H9 (cell line): Measurements from ENCODE around the gene UBP1. TPM values are rescaled to one million over a fixed set of nuclear protein-coding genes. Genes with fewer than 3 reads are reported as not detected.
A peak's percentile ranks its signal among the peaks of the same experiment; 100 is the strongest.

Experiments
- DNase-seq: peaks from one replicate; pipeline ENCODE4 v3.0.0-alpha.2; 2017
- H2AFZ ChIP-seq: one replicate; pipeline ENCODE4 v1.6.1; 2013; ENCODE audit warnings: mild to moderate bottlenecking, low read length, control low read depth, moderate library complexity
- H2AK5ac ChIP-seq: 2 replicates; pipeline ENCODE4 v1.6.1; 2013; ENCODE audit warnings: low read length, control low read depth, mixed read lengths; ENCODE audit not compliant: insufficient read length
- H2BK120ac ChIP-seq: one replicate; pipeline ENCODE4 v1.6.1; 2013; ENCODE audit warnings: low read depth, mild to moderate bottlenecking, low read length, control low read depth, inconsistent platforms; ENCODE audit not compliant: poor library complexity, severe bottlenecking
- H2BK12ac ChIP-seq: 2 replicates; pipeline ENCODE4 v1.6.1; 2013; ENCODE audit warnings: low read length, control low read depth, mixed read lengths, low read depth; ENCODE audit not compliant: insufficient read length
- H2BK15ac ChIP-seq: 2 replicates; pipeline ENCODE4 v1.6.1; 2013; ENCODE audit warnings: low read depth, low read length, control low read depth
- H2BK20ac ChIP-seq: one replicate; pipeline ENCODE4 v1.6.1; 2013; ENCODE audit warnings: low read depth, mild to moderate bottlenecking, low read length, control low read depth, inconsistent platforms; ENCODE audit not compliant: poor library complexity, severe bottlenecking
- H2BK5ac ChIP-seq: 2 replicates; pipeline ENCODE4 v1.6.1; 2013; ENCODE audit warnings: low read length, control low read depth, mixed read lengths; ENCODE audit not compliant: insufficient read length
- H3K14ac ChIP-seq: 2 replicates; pipeline ENCODE4 v1.6.1; 2013; ENCODE audit warnings: low read length, control low read depth; ENCODE audit not compliant: insufficient read depth
- H3K18ac ChIP-seq: 2 replicates; pipeline ENCODE4 v1.6.1; 2013; ENCODE audit warnings: low read depth, mild to moderate bottlenecking, mixed read lengths, low read length, control low read depth; ENCODE audit not compliant: insufficient read length
- H3K23ac ChIP-seq: 2 replicates; pipeline ENCODE4 v1.6.1; 2013; ENCODE audit warnings: low read length, control low read depth, mixed read lengths, low read depth; ENCODE audit not compliant: insufficient read length
- H3K23me2 ChIP-seq: 2 replicates; pipeline ENCODE4 v1.6.1; 2013; ENCODE audit warnings: low read depth, mild to moderate bottlenecking, mixed read lengths, low read length, control low read depth; ENCODE audit not compliant: insufficient read length, poor library complexity, severe bottlenecking
- H3K27ac ChIP-seq: 2 replicates; pipeline ENCODE4 v1.5.1; 2013; ENCODE audit warnings: low read length, control low read depth, mixed read lengths, low read depth; ENCODE audit not compliant: insufficient read length
- H3K27me3 ChIP-seq: 2 replicates; pipeline ENCODE4 v1.6.1; 2013; ENCODE audit warnings: low read length, control low read depth, inconsistent platforms; ENCODE audit not compliant: insufficient read depth
- H3K4ac ChIP-seq: 2 replicates; pipeline ENCODE4 v1.6.1; 2013; ENCODE audit warnings: low read depth, mild to moderate bottlenecking, control low read depth, inconsistent platforms, low read length, moderate library complexity
- H3K4me1 ChIP-seq: 2 replicates; pipeline ENCODE4 v1.6.1; 2013; ENCODE audit warnings: low read length, control low read depth, inconsistent platforms; ENCODE audit not compliant: insufficient read depth
- H3K4me2 ChIP-seq: 2 replicates; pipeline ENCODE4 v1.6.1; 2013; ENCODE audit warnings: low read length, control low read depth, mixed read lengths; ENCODE audit not compliant: insufficient read length, insufficient read depth
- H3K56ac ChIP-seq: 2 replicates; pipeline ENCODE4 v1.6.1; 2013; ENCODE audit warnings: low read depth, mild to moderate bottlenecking, mixed read lengths, low read length, control low read depth; ENCODE audit not compliant: insufficient read length
- H3K79me1 ChIP-seq: 2 replicates; pipeline ENCODE4 v1.6.1; 2013; ENCODE audit warnings: low read depth, mild to moderate bottlenecking, moderate library complexity, low read length, control low read depth, inconsistent platforms; ENCODE audit not compliant: insufficient read depth, poor library complexity, severe bottlenecking
- H3K79me2 ChIP-seq: 2 replicates; pipeline ENCODE4 v1.6.1; 2013; ENCODE audit warnings: low read length, control low read depth, inconsistent platforms; ENCODE audit not compliant: insufficient read depth
- H3K9ac ChIP-seq: 2 replicates; pipeline ENCODE4 v1.6.1; 2013; ENCODE audit warnings: low read length, control low read depth, mixed read lengths; ENCODE audit not compliant: insufficient read length; ENCODE audit errors: extremely low read depth
- H3K9me3 ChIP-seq: one replicate; pipeline ENCODE4 v1.6.1; 2013; ENCODE audit warnings: low read depth, low read length, inconsistent platforms; ENCODE audit not compliant: control insufficient read depth
- H3T11ph ChIP-seq: one replicate; pipeline ENCODE4 v1.6.1; 2013; ENCODE audit warnings: mild to moderate bottlenecking, low read length, control low read depth, inconsistent platforms
- H4K20me1 ChIP-seq: one replicate; pipeline ENCODE4 v1.6.1; 2013; ENCODE audit not compliant: control insufficient read depth, insufficient read length, insufficient read depth
- H4K5ac ChIP-seq: 2 replicates; pipeline ENCODE4 v1.6.1; 2013; ENCODE audit warnings: low read depth, mild to moderate bottlenecking, mixed read lengths, low read length, control low read depth; ENCODE audit not compliant: insufficient read length
- H4K8ac ChIP-seq: replicated peaks from 2 replicates; pipeline ENCODE4 v1.6.1; 2013; ENCODE audit warnings: low read length, control low read depth, mixed read lengths, low read depth; ENCODE audit not compliant: insufficient read length
- H4K91ac ChIP-seq: 2 replicates; pipeline ENCODE4 v1.6.1; 2013; ENCODE audit warnings: low read depth, mild to moderate bottlenecking, moderate library complexity, mixed read lengths, low read length, control low read depth; ENCODE audit not compliant: insufficient read length
- H3K27ac Mint-ChIP-seq, 3 experiments: 2 replicates in 2 of 3; 3 replicates in 1 of 3; pipeline ENCODE4 v1.8.0; 2020 to 2021; ENCODE audit warnings: mixed read lengths in 3 of 3, mild to moderate bottlenecking in 1 of 3, moderate library complexity in 1 of 3
- H3K27me3 Mint-ChIP-seq: 2 replicates; pipeline ENCODE4 v1.8.0; 2021; ENCODE audit warnings: low read depth, mild to moderate bottlenecking, moderate library complexity, mixed read lengths
- H3K36me3 Mint-ChIP-seq, 3 experiments: 2 replicates in 2 of 3; 3 replicates in 1 of 3; pipeline ENCODE4 v1.8.0; 2020 to 2021; ENCODE audit warnings: low read depth in 3 of 3, mixed read lengths in 3 of 3; ENCODE audit not compliant: insufficient read depth in 1 of 3
- H3K4me1 Mint-ChIP-seq, 2 experiments: 2 replicates each; pipeline ENCODE4 v1.8.0; 2020; ENCODE audit warnings: mixed read lengths in 2 of 2
- H3K4me3 Mint-ChIP-seq, 2 experiments: 2 replicates in 1 of 2; 3 replicates in 1 of 2; pipeline ENCODE4 v1.8.0; 2020 to 2021; ENCODE audit warnings: mild to moderate bottlenecking in 2 of 2, mixed read lengths in 2 of 2, moderate library complexity in 1 of 2
- H3K9me3 Mint-ChIP-seq, 2 experiments: 2 replicates in 1 of 2; 3 replicates in 1 of 2; pipeline ENCODE4 v1.8.0; 2020; ENCODE audit warnings: mild to moderate bottlenecking in 2 of 2, mixed read lengths in 2 of 2, moderate library complexity in 1 of 2
- WGBS: extraction: QIAGEN DNeasy Blood & Tissue Kit; methylation state at CpG from one replicate; pipeline ENCODE4 v1.1.7; 2013; ENCODE audit warnings: missing lambda C conversion rate, low lambda C conversion rate, mixed read lengths; ENCODE audit not compliant: insufficient read length; ENCODE audit errors: extremely low coverage; 5-methylcytosine and 5-hydroxymethylcytosine counted together
- total RNA-seq: library from RNA; stranded (reverse); gene quantifications from 2 replicates; pipeline ENCODE4 v1.2.1, GENCODE V29; 2021
- TF ChIP-seq, protein P1 (sequence below): fragments of 200-600 bp; sonication (generic); conservative IDR thresholded peaks from 3 replicates; pipeline ENCODE4 v1.8.0; 2021; ENCODE audit warnings: antibody characterized with exemption, mild to moderate bottlenecking

Gene UBP1
- total RNA-seq, 1 experiment from 2014 or later = 103 TPM

GRCh38 chr3:33392144-33392543 is 48.1 kb downstream of the UBP1 start:
- no peaks in the 10 kb centered on the region for H3K9me3 Mint-ChIP-seq

More at GRCh38 chr3:33392144-33392543, 48.1 kb downstream of the UBP1 start:
- H2BK120ac ChIP-seq = no peak overlapping the region
- H2AK5ac ChIP-seq = no peak overlapping the region
- H3K9ac ChIP-seq = no peak overlapping the region
- no peak overlapping the region for H2BK5ac ChIP-seq
- H4K91ac ChIP-seq = no peak overlapping the region
- H2BK20ac ChIP-seq = no peak overlapping the region
- no peaks in the 10 kb centered on the region for H3K9me3 ChIP-seq
- no peak overlapping the region for H4K5ac ChIP-seq
- H3K23ac ChIP-seq = no peak overlapping the region
- Mint-ChIP-seq H3K4me1 (peaks cover 10 to 11% of the 10 kb centered on the region in 2 experiments), H3K4me3 (no peak overlapping the region), H3K36me3 (peaks cover 34 to 88% (median 81%) of the 10 kb centered on the region in 3 experiments; a peak in 6 of 7 replicates), H3K27me3 (no peaks in the 10 kb centered on the region), H3K27ac (peak overlapping the region in 1 of 3 experiments; percentile 48; a peak in 1 of 7 replicates)
- H3K18ac ChIP-seq = no peak overlapping the region
- no peaks in the 10 kb centered on the region for H3K27me3 ChIP-seq
- no peak for DNase-seq
- no peaks in the 10 kb centered on the region for H4K20me1 ChIP-seq
- TF ChIP-seq, protein P1, sequence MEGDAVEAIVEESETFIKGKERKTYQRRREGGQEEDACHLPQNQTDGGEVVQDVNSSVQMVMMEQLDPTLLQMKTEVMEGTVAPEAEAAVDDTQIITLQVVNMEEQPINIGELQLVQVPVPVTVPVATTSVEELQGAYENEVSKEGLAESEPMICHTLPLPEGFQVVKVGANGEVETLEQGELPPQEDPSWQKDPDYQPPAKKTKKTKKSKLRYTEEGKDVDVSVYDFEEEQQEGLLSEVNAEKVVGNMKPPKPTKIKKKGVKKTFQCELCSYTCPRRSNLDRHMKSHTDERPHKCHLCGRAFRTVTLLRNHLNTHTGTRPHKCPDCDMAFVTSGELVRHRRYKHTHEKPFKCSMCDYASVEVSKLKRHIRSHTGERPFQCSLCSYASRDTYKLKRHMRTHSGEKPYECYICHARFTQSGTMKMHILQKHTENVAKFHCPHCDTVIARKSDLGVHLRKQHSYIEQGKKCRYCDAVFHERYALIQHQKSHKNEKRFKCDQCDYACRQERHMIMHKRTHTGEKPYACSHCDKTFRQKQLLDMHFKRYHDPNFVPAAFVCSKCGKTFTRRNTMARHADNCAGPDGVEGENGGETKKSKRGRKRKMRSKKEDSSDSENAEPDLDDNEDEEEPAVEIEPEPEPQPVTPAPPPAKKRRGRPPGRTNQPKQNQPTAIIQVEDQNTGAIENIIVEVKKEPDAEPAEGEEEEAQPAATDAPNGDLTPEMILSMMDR = no peak
- no peak overlapping the region for H4K8ac ChIP-seq
- H3K56ac ChIP-seq = no peak overlapping the region
- no peak overlapping the region for H3T11ph ChIP-seq
- no peaks in the 10 kb centered on the region for H3K79me2 ChIP-seq
- peaks cover 2% of the 10 kb centered on the region; the same call in 1 of the 2 replicates for H3K4me1 ChIP-seq
- H3K4ac ChIP-seq = no peak overlapping the region
- H2BK12ac ChIP-seq = no peak overlapping the region
- H2AFZ ChIP-seq = no peak overlapping the region
- no peak overlapping the region for H2BK15ac ChIP-seq
- no peak overlapping the region for H3K4me2 ChIP-seq
- no peaks in the 10 kb centered on the region for H3K79me1 ChIP-seq
- H3K27ac ChIP-seq = no peak overlapping the region
- WGBS = no CpG with 5 or more reads among the region's 4 CpGs
- no peak overlapping the region for H3K14ac ChIP-seq
- H3K23me2 ChIP-seq = no peaks in the 10 kb centered on the region
